Liver (tissue), 9 donors: ENCODE data around the gene RASSF3. TPM values are rescaled to one million over a fixed set of nuclear protein-coding genes. Genes with fewer than 3 reads are reported as not detected.

ENCODE experiments used
- DNase-seq: peaks from one replicate; pipeline ENCODE4 v3.0.0-alpha.2; 2017; ENCODE audit warnings: low spot score
- H3K27ac ChIP-seq, 2 donors: one replicate each; pipeline ENCODE4 v1.7.0; 2013; ENCODE audit warnings: inconsistent platforms in 2 of 2, low read length in 2 of 2, control low read depth in 1 of 2, low read depth in 1 of 2, mild to moderate bottlenecking in 1 of 2
- H3K27me3 ChIP-seq, 4 donors: one replicate each; pipeline versions ENCODE4 v1.6.1 to v1.7.0; 2013; ENCODE audit warnings: low read length in 3 of 4, inconsistent platforms in 1 of 4, mild to moderate bottlenecking in 1 of 4, moderate library complexity in 1 of 4; ENCODE audit not compliant: control insufficient read depth in 4 of 4, insufficient read depth in 4 of 4
- H3K36me3 ChIP-seq, 4 donors: one replicate each; pipeline versions ENCODE4 v1.6.1 to v1.7.0; 2013; ENCODE audit warnings: low read length in 3 of 4, mild to moderate bottlenecking in 3 of 4, low read depth in 1 of 4, moderate library complexity in 1 of 4; ENCODE audit not compliant: control insufficient read depth in 4 of 4, insufficient read depth in 3 of 4
- H3K4me1 ChIP-seq, 4 donors: one replicate each; pipeline versions ENCODE4 v1.6.1 to v1.7.0; 2013; ENCODE audit warnings: low read length in 3 of 4, mild to moderate bottlenecking in 3 of 4, moderate library complexity in 1 of 4; ENCODE audit not compliant: control insufficient read depth in 4 of 4, insufficient read depth in 4 of 4
- H3K4me3 ChIP-seq, 3 donors: one replicate each; pipeline versions ENCODE4 v1.6.1 to v1.7.0; 2013; ENCODE audit warnings: low read length in 3 of 3, control low read depth in 1 of 3, low read depth in 1 of 3, mild to moderate bottlenecking in 1 of 3
- H3K9ac ChIP-seq, 2 donors: one replicate each; pipeline ENCODE4 v1.7.0; 2013; ENCODE audit warnings: low read length in 2 of 2, mild to moderate bottlenecking in 2 of 2, moderate library complexity in 2 of 2, control low read depth in 1 of 2, low read depth in 1 of 2
- H3K9me3 ChIP-seq, 4 donors: one replicate each; pipeline versions ENCODE4 v1.6.1 to v1.7.0; 2013; ENCODE audit warnings: low read length in 3 of 4; ENCODE audit not compliant: control insufficient read depth in 4 of 4
- FOXA1 ChIP-seq: IDR thresholded peaks from 2 replicates; pipeline ENCODE4 v1.6.1; 2016; ENCODE audit warnings: antibody characterized with exemption
- GABPA ChIP-seq, 2 donors: IDR thresholded peaks in 1 of 2; conservative IDR thresholded peaks in 1 of 2; 2 replicates each; pipeline ENCODE4 v1.6.1; 2016; ENCODE audit warnings: antibody characterized with exemption in 2 of 2, mild to moderate bottlenecking in 1 of 2, moderate library complexity in 1 of 2
- HNF4G ChIP-seq: IDR thresholded peaks from 2 replicates; pipeline ENCODE4 v1.6.1; 2016; ENCODE audit warnings: antibody characterized with exemption
- NR2F2 ChIP-seq: IDR thresholded peaks from 2 replicates; pipeline ENCODE4 v1.6.1; 2016; ENCODE audit warnings: antibody characterized with exemption
- RXRA ChIP-seq, 2 donors: IDR thresholded peaks; 2 replicates each; pipeline ENCODE4 v1.6.1; 2017 to 2018; ENCODE audit warnings: antibody characterized with exemption in 2 of 2, mild to moderate bottlenecking in 1 of 2
- SP1 ChIP-seq: IDR thresholded peaks from 2 replicates; pipeline ENCODE4 v1.6.1; 2018; ENCODE audit warnings: antibody characterized with exemption, mild to moderate bottlenecking
- TAF1 ChIP-seq: conservative IDR thresholded peaks from 2 replicates; pipeline ENCODE4 v1.6.1; 2016; ENCODE audit warnings: antibody characterized with exemption, mild to moderate bottlenecking
- YY1 ChIP-seq: IDR thresholded peaks from 2 replicates; pipeline ENCODE4 v1.6.1; 2016; ENCODE audit warnings: antibody characterized with exemption, mild to moderate bottlenecking
- WGBS: extraction: QIAGEN DNeasy Blood & Tissue Kit; methylation state at CpG from one replicate; pipeline ENCODE4 v1.1.7; 2013; 5-methylcytosine and 5-hydroxymethylcytosine counted together
- polyA plus RNA-seq, 2 donors: library from polyadenylated mRNA; stranded (reverse) in 1 of 2; unstranded in 1 of 2; fragments of 200-250 nt in 1 of 2; fragments of >200 nt in 1 of 2; fragmentation: Nextera tagmentation in 1 of 2; extraction: Ambion mirVana in 1 of 2; gene quantifications; one replicate each; pipeline versions ENCODE4 v1.2.1 to v1.2.3, GENCODE V29; 2013 to 2015
- total RNA-seq, 2 donors: library from RNA; depleted of rRNA; stranded (reverse); fragments of >200 nt; gene quantifications; one replicate each; pipeline ENCODE4 v1.2.3, GENCODE V29; 2014
- TF ChIP-seq, protein P1 (sequence below): IDR thresholded peaks from 2 replicates; pipeline ENCODE4 v1.6.1; 2016; ENCODE audit warnings: antibody characterized with exemption
- TF ChIP-seq, protein P2 (sequence below): IDR thresholded peaks from 2 replicates; pipeline ENCODE4 v1.6.1; 2016; ENCODE audit warnings: antibody characterized with exemption, mild to moderate bottlenecking
- TF ChIP-seq, protein P3 (sequence below): fragments of 150-350 bp; IDR thresholded peaks from 2 replicates; pipeline ENCODE4 v1.5.1; 2017; ENCODE audit warnings: improper control_type of control experiment, low read depth, low read length; ENCODE audit not compliant: missing input control
- TF ChIP-seq, protein P4 (sequence below): IDR thresholded peaks from 2 replicates; pipeline ENCODE4 v1.6.1; 2016; ENCODE audit warnings: antibody characterized with exemption
- donor health status: healthy.
- donor health status: healthy.
- donor health status: healthy.
- donor health status: healthy.
- donor health status: healthy.

RASSF3 gene
- total and polyA plus RNA-seq, 4 donors: 2.2 to 9.1 (median 5.6) TPM

DNA sequence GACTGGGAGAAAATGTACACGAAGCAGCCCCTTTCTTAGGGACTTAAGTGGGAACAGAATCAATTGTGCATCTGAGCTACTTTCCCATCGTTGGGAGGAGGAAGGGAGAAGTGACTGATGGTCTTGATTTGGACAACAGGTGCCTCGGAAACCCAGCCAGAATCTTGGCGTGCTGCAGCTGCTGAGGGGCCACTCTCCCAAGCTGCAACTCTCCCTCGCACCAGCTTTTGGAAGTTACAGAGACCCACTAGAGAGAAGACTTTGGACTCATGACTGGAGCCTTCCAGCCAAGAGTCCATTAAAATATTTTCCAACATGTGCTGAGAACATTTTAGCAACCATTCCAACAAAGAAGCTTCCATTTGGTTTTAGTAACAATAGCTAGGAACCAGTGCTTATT is 96.6 kb downstream of the RASSF3 start:
- WGBS: 90% methylated on average over 5 of the region's 5 CpGs
- Histone ChIP-seq H3K4me1 (no peaks in the 10 kb centered on the region), H3K27me3 (no peaks in the 10 kb centered on the region), H3K27ac (no peak overlapping the region), H3K9ac (no peak overlapping the region), H3K9me3 (no peaks in the 10 kb centered on the region), H3K36me3 (no peaks in the 10 kb centered on the region), H3K4me3 (no peak overlapping the region)
- no peak for DNase-seq
- no peak for TF ChIP-seq SP1
- TF ChIP-seq YY1: no peak
- TF ChIP-seq GABPA (IDR thresholded peaks at IDR 0.05 in 1 of 2, conservative IDR thresholded peaks at IDR 0.05 in 1 of 2): no peak
- TF ChIP-seq FOXA1: no peak
- TF ChIP-seq, protein P1, sequence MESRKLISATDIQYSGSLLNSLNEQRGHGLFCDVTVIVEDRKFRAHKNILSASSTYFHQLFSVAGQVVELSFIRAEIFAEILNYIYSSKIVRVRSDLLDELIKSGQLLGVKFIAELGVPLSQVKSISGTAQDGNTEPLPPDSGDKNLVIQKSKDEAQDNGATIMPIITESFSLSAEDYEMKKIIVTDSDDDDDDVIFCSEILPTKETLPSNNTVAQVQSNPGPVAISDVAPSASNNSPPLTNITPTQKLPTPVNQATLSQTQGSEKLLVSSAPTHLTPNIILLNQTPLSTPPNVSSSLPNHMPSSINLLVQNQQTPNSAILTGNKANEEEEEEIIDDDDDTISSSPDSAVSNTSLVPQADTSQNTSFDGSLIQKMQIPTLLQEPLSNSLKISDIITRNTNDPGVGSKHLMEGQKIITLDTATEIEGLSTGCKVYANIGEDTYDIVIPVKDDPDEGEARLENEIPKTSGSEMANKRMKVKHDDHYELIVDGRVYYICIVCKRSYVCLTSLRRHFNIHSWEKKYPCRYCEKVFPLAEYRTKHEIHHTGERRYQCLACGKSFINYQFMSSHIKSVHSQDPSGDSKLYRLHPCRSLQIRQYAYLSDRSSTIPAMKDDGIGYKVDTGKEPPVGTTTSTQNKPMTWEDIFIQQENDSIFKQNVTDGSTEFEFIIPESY: no peak
- TF ChIP-seq, protein P2, sequence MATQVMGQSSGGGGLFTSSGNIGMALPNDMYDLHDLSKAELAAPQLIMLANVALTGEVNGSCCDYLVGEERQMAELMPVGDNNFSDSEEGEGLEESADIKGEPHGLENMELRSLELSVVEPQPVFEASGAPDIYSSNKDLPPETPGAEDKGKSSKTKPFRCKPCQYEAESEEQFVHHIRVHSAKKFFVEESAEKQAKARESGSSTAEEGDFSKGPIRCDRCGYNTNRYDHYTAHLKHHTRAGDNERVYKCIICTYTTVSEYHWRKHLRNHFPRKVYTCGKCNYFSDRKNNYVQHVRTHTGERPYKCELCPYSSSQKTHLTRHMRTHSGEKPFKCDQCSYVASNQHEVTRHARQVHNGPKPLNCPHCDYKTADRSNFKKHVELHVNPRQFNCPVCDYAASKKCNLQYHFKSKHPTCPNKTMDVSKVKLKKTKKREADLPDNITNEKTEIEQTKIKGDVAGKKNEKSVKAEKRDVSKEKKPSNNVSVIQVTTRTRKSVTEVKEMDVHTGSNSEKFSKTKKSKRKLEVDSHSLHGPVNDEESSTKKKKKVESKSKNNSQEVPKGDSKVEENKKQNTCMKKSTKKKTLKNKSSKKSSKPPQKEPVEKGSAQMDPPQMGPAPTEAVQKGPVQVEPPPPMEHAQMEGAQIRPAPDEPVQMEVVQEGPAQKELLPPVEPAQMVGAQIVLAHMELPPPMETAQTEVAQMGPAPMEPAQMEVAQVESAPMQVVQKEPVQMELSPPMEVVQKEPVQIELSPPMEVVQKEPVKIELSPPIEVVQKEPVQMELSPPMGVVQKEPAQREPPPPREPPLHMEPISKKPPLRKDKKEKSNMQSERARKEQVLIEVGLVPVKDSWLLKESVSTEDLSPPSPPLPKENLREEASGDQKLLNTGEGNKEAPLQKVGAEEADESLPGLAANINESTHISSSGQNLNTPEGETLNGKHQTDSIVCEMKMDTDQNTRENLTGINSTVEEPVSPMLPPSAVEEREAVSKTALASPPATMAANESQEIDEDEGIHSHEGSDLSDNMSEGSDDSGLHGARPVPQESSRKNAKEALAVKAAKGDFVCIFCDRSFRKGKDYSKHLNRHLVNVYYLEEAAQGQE: no peak
- TF ChIP-seq RXRA (IDR thresholded peaks at IDR 0.05): no peak
- TF ChIP-seq, protein P3, sequence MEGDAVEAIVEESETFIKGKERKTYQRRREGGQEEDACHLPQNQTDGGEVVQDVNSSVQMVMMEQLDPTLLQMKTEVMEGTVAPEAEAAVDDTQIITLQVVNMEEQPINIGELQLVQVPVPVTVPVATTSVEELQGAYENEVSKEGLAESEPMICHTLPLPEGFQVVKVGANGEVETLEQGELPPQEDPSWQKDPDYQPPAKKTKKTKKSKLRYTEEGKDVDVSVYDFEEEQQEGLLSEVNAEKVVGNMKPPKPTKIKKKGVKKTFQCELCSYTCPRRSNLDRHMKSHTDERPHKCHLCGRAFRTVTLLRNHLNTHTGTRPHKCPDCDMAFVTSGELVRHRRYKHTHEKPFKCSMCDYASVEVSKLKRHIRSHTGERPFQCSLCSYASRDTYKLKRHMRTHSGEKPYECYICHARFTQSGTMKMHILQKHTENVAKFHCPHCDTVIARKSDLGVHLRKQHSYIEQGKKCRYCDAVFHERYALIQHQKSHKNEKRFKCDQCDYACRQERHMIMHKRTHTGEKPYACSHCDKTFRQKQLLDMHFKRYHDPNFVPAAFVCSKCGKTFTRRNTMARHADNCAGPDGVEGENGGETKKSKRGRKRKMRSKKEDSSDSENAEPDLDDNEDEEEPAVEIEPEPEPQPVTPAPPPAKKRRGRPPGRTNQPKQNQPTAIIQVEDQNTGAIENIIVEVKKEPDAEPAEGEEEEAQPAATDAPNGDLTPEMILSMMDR: no peak

DNA sequence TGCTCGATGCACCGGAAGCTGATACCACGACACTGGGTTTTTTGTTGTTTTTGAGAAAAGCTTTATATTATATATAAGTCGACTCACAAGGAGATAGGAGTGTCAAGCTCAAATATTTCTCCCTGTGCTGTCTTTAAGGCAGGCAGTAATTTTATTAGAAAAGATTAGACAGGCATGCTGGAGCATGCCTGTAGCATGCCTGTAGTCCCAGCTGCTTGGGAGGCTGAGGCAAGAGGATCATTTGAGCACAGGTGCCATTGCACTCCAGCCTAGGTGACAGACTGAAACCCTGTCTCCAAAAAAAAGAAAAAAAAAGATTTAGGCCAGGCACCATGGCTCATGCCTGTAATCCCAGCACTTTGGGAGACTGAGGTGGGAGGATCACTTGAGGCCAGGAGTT is 97.1 kb downstream of the RASSF3 start:
- WGBS: 97% methylated on average over 4 of the region's 4 CpGs
- no peaks in the 10 kb centered on the region for H3K27me3 ChIP-seq
- H3K36me3 ChIP-seq: no peaks in the 10 kb centered on the region
- H3K9me3 ChIP-seq: no peaks in the 10 kb centered on the region
- no peak overlapping the region for H3K9ac ChIP-seq
- TF ChIP-seq, protein P3: no peak
- TF ChIP-seq, protein P2: no peak
- TF ChIP-seq NR2F2 (no peak), YY1 (no peak), RXRA (IDR thresholded peaks at IDR 0.05) (no peak), TAF1 (no peak), HNF4G (no peak)
- TF ChIP-seq, protein P4, sequence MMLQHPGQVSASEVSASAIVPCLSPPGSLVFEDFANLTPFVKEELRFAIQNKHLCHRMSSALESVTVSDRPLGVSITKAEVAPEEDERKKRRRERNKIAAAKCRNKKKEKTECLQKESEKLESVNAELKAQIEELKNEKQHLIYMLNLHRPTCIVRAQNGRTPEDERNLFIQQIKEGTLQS: no peak
- TF ChIP-seq, protein P1: no peak
- no peak overlapping the region for H3K27ac ChIP-seq
- no peak for DNase-seq
- no peak overlapping the region for H3K4me3 ChIP-seq
- no peaks in the 10 kb centered on the region for H3K4me1 ChIP-seq
